T-helper 1 cell (primary cell): ENCODE measurements around the gene SLC44A2.
A peak's percentile ranks its signal among the peaks of the same experiment; 100 is the strongest.

ENCODE experiments used
- DNase-seq, 5 donors: peaks; one replicate each; pipeline ENCODE4 v3.0.0-alpha.2; 2012 to 2020

The SLC44A2 gene

DNA sequence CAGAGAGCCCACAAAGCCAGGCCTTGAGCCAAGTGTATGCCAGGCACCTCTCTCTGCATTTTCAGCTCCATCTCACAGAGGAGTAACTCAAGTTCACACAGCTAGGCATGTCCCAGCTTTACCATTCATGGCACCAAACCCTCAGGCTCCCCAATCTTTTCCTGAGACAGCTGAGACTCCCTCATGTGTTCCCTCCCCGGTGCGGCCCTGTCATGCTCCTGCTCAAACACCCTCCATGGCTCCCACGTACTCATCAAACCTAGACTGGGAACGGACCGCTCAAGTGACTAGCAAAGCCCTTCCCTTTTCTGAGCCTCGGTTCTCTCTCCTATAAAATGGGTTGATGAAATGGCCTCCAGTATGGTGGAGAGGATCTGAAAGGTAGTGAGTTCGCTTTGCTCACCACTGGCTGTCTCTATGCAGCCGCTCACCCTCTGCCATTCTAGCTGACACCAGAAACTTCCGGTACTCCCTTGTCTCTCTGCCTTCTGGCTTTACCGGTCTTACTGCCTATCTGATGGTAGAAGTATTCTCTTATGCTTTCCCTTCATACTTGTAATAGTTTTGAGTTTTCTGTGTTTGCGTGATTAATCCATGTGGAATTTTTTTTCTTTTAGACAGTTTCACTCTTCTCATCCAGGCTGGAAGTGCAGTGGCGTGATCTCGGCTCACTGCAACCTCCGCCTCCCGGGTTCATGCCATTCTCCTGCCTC, 7.8 kb upstream of the SLC44A2 start:
- no peak for DNase-seq

DNA sequence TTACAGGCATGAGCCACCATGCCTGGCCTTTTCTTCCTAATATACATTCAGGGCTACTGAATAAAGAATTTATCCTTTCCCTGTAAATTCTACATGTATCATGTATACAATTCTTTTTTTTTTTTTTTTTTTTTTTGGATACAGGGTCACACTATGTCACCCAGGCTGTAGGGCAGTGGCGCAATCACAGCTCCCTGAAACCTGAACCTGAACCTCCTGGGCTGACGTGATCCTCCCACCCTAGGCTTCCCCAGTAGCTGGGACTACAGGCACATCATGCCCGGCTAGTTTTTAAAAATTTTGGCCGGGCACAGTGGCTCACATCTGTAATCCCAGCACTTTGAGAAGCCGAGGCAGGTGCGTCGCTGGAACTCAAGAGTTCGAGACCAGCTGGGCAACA, 6.5 kb upstream of the SLC44A2 start:
- DNase-seq, result no peak

DNA sequence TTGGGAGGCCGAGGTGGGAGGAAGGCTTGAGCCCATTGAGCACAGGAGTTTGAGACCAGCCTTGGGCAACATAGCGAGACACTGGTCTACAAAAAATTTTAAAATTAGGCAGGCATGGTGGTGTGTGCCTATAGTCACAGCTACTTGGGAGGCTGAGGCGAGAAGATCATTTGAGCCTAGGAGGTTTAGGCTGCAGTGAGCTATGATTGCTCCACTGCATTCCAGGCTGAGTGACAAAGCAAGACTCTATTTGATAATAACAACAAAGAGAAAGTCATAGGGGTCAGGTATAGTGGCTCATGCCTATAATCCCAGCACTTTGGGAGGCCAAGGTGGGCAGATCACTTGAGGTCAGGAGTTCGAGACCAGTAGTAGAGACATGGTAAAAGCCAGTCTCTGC, 4.6 kb upstream of the SLC44A2 start:
- no peak for DNase-seq

DNA sequence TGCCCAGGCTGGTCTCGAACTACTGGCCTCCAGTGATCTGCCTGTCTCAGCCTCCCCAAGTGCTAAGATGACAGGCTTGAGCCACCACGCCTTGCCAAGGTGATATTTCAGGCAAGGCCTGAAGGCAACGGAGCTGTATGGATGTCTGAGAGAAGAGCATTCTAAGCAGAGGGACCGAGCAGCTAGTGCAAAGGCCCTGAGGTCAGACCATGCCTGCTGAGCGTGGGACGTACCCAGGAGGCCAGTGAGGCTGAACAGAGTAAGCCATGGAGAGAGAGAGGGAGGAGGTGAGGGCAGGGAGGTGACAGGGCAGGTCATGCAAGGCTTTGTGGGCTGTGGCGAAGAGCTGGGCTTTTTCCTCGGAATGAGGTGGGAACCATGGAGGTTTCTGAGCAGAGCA, 3.4 kb upstream of the SLC44A2 start:
- DNase-seq, result no peak

DNA sequence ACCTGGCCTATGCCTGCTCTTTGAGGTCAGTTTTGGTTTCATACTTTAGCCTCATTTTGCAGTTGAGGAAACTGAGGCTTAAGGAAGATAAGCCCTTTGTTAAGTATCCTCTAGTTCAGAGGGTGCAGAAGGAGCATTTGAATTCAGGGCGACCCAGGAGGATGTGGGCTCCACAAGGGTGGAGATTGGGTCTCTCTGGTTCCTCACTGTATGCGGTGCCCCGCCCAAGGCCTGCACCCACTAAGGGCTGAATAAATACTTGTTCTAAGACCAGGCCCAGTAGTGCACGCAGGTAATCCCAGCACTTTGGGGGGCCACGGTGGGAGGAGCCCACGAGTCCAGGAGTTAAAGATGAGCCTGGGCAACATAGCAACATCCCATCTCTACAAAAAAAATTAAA, 768 bp upstream of the SLC44A2 start:
- DNase-seq, result peak in 1 of 5 donors; percentile 28

DNA sequence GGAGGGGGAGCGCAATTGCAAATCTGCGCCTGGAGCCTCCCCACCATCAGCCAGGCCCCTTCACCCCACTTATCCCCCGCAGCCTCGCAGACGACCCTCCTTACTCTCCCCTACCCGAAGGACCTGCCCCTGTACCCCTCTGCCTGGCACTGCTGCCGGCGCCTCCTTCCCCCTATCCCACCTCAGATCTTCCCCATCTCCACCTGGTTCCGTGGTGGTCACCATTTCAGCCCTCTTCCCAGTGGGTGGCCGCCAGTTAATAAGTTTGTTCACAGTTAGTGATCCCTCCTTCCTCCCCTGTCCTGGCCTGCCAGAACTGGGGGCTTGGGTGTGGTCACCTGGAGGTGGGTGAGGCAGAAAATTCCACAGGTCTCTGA, 397 bp downstream of the SLC44A2 start:
- no peak for DNase-seq

DNA sequence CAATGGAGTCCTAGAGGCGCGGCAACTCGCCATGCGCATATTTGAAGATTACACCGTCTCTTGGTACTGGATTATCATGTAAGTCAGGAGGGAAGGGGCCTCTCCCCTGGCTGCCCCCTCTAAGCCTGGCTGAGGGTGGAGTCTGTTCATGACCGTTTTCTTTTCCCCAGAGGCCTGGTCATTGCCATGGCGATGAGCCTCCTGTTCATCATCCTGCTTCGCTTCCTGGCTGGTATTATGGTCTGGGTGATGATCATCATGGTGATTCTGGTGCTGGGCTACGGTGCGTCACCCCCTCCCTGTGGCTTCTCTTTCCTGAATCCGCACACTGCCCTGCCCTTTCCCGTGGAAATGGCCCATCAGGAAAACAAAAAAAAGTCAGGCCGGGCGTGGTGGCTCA, 6.5 kb downstream of the SLC44A2 start:
- DNase-seq, result no peak

DNA sequence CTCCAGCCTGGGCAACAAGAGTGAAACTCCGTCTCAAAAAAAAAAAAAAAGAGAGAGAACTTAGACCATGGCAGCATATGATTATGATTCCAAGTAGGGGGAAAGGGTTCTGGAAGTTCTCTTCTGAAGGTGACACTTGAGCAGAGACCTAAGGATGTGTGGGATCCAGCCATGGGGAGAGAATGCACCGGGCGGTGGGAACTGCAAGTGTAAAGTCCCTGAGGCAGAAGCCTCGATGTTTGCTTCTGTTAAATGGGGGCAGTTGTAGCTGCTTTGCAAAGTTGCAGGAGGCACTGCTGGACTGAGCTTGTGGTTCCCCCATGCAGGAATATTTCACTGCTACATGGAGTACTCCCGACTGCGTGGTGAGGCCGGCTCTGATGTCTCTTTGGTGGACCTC, 9.1 kb downstream of the SLC44A2 start:
- no peak for DNase-seq

DNA sequence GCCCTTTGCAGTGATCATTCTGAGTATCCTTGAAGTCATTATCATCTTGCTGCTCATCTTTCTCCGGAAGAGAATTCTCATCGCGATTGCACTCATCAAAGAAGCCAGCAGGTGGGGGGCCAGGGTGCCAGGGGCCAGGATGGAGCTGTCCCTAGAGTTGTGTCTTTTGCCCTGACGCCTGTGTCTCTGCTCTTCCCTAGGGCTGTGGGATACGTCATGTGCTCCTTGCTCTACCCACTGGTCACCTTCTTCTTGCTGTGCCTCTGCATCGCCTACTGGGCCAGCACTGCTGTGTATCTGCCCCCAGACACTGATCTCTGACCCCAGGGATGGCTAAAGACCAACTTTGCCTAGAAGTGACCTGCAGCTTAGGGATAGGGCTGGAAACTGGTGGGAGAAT, 9.6 kb downstream of the SLC44A2 start:
- DNase-seq, result no peak

DNA sequence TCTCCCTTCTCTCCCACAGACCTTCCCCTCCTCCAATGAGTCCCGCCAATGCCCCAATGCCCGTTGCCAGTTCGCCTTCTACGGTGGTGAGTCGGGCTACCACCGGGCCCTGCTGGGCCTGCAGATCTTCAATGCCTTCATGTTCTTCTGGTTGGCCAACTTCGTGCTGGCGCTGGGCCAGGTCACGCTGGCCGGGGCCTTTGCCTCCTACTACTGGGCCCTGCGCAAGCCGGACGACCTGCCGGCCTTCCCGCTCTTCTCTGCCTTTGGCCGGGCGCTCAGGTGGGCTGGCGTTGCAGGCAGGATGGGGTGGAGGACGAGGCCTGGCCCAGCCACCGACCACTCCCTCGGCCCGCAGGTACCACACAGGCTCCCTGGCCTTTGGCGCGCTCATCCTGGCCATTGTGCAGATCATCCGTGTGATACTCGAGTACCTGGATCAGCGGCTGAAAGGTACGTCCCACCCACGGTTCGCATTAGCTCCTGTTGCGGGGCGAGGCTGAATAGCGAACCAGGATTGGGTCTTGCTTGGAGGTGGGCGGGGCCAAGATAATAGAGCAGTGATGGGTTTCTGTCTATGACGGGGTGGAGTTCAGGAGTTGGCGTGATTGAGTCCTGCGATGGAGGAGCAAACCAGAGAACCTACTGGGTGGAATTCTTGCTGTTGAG, 11.1 kb downstream of the SLC44A2 start:
- no peak for DNase-seq

DNA sequence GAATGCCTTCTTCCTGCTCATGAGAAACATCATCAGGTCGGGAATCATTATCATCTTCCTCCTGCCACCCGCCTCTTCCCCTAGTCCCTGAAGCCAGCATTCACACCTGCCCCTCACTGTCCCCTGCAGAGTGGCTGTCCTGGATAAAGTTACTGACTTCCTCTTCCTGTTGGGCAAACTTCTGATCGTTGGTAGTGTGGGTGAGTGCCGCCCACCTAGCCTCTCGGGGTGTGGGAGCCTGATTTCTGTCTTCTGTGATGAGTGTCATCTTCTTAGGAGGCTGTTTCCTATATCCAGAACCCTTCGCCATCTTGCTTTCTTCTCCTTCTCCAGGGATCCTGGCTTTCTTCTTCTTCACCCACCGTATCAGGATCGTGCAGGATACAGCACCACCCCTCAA, 12.5 kb downstream of the SLC44A2 start:
- DNase-seq, result no peak

DNA sequence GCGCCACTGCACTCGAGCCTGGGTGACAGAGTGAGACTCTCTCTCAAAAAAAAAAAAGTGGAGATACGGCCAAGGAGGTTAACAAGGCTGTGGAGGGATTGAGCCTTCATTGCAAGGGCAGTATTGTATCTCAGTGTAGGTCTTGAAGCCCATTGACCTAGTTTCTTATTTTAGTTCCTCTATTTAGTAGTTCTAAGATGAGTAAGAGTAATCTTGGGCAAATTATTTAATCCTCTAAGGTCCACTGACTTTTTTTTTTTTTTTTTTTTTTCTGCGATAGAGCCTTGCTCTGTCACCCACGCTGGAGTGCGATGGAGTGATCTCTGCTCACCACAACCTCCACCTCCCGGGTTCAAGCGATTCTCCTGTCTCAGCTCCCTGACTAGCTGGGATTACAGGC, 14.5 kb downstream of the SLC44A2 start:
- DNase-seq, result no peak

DNA sequence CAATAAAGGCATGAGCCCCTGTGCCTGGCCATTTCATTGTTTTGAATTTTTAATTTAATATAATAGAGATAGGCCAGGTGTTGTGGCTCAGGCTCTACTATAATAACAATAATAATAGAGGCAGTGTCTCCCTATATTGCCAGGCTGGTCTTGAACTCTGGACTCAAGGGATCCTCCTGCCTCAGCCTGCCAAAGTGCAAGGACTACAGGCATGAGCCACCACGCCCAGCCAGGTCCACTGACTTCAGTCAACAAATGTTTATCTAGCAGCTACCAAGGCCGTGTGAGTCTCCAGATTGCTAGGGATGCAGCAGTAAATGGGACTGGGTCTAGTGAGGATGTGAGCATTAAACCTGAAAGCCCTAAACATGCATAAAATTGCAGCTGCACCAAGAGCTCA, 15.0 kb downstream of the SLC44A2 start:
- no peak for DNase-seq

DNA sequence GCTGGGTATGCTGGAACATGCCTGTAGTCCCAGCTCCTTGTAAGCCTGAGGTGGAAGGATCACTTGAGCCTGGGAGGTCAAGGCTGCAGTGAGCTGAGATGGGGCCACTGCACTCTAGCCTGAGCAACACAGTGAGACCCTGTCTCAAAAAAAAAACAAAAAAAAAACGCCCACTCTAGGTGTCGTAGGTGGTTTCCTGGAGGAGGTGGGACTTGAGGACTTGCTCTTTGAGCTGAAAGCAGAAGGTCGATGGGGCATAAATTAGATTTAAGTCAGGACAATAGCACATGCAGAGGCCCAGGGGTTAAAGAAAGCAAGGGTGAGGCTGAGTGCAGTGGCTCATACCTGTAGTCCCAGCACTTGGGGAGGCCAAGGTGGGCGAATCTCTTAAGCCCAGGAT, 15.9 kb downstream of the SLC44A2 start:
- DNase-seq, result no peak

DNA sequence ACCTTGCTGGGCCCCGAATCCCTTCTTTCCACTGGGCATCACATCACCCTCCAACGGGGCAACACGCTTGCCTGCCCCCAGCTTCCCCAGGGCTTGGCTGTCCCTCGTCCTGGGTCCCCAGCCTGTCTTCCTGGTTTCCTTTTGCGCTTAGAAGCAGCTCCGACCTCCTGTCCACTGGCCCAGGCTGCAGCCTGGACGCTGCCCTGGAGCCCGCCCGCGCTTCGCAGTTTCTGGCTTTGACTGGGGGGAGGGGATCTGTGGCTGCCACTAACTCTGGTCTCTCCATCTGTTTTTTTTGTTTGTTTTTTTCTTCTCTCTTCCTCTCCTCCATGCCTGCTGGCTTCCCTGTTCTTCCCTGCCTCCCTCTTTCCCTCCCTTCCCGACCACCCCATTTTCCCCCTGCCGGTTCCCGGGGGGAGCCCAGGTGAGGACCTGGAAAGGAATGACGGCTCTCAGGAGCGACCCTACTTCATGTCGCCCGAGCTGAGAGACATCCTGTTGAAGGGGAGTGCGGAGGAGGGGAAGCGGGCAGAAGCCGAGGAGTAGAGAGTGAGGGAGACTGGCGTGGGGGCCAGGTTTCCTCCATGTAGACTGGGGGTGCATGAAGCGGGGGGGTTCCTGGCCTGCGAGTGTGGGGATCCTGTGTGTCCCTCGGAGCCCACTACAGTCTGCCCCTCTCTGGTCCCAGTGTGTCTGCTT, 17.3 kb downstream of the SLC44A2 start:
- no peak for DNase-seq

DNA sequence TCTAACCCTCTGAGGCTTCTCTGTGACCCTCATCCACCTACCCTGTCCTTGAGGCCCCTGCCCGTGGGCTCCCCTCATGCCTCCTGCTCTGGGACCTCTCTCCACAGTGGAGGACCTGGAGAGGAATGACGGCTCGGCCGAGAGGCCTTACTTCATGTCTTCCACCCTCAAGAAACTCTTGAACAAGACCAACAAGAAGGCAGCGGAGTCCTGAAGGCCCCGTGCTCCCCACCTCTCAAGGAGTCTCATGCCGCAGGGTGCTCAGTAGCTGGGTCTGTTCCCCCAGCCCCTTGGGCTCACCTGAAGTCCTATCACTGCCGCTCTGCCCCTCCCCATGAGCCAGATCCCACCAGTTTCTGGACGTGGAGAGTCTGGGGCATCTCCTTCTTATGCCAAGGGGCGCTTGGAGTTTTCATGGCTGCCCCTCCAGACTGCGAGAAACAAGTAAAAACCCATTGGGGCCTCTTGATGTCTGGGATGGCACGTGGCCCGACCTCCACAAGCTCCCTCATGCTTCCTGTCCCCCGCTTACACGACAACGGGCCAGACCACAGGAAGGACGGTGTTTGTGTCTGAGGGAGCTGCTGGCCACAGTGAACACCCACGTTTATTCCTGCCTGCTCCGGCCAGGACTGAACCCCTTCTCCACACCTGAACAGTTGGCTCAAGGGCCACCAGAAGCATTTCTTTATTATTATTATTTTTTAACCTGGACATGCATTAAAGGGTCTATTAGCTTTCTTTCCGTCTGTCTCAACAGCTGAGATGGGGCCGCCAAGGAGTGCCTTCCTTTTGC, 18.0 kb downstream of the SLC44A2 start:
- no peak for DNase-seq

DNA sequence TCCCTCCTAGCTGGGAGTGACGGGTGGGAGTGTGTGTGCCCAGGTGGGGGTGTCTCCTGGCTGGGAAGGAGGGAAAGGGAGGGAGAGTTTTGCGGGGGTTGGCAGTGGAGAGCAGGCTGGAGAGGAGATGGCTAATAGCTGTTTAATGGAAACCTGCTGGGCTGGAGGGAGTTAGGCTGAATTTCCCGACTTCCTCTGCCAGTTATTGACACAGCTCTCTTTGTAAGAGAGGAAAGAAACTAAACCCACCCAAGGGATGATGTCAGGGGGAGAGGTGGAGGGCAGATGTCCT, 18.6 kb downstream of the SLC44A2 start:
- no peak for DNase-seq

DNA sequence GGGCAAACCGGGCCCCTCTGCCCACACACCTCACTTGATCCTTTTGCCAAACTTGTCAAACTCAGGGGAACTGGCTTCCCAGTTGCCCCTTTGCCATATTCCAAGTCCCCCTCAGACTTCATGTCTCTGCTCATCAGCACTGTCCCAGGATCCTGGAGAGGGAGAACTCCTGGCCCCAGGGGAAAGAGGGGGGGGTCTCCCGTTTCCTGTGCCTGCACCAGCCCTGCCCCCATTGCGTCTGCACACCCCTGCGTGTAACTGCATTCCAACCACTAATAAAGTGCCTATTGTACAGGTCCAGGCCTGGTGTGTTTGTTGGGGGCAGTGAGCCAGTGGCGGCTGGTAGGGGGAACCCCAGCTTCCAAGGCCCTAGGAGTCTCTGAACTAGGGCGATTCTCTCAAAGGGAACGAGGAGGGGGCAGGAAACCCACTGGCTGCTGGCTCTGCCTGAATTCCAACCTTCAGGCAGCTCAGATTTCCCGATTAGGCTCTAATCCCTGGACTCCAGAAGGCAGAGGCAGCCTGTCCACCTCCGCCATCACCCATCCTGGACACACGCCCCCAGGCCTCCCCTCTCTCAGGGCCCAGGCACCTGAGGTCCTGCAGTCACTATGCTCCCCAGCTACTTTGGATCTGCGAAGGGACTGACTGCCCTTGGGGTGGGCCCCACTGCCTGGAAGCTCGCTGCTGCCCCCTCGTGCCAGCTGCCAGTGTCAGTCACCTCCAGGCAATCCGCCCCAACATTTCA, 19.1 kb downstream of the SLC44A2 start:
- DNase-seq, result peak; percentile 67 to 82 (median 74)

DNA sequence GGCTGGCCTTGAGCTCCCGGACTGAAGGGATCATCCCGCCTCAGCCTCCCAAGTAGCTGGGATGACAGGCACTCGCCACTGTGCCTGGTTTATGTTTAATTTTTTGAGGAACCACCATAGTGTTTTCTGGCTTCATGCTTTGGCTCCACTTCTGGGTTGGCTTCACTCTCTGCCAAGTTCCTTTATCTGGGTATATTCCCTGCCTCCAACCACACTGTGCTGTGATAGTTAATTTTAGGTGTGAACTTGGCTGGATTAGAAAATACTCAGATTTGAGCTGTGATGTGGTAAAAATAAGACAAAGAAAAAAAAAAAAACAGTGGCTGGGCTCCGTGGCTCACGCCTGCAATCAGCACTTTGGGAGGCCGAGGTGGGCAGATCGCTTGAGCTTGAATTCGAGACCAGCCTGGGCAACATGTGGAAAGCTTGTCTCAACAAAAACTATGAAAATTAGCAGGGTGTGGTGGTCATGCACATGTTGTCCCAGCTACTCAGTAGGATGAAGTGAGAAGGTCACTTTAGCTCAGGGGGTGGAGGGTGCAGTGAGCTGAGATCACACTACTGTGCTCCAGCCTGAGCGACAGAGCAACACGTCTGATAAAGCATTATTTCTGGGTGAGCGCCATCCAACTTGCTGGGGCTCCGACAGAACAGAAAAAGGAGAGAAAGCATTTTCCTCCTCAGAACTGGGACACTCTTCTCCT, 21.3 kb downstream of the SLC44A2 start:
- DNase-seq, result no peak

DNA sequence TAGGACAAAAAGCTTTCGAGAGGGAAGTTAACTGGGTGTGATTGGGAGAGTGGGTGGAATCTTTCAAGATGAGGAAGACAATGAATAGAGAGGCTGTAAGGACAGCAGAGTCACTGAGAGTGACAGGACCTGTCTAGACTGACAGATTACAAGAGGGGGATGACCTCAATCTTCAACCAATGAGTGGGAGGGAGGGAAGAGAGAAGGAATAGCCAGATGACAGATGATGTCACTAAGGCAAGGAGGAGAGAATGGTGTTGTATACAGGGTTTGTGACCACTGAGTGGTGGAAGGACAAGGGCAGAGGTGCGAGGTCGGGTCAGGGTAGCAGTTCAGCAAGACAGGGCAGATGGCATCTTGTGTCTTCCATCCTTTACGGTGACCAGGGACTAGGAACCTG, 23.0 kb downstream of the SLC44A2 start:
- no peak for DNase-seq

DNA sequence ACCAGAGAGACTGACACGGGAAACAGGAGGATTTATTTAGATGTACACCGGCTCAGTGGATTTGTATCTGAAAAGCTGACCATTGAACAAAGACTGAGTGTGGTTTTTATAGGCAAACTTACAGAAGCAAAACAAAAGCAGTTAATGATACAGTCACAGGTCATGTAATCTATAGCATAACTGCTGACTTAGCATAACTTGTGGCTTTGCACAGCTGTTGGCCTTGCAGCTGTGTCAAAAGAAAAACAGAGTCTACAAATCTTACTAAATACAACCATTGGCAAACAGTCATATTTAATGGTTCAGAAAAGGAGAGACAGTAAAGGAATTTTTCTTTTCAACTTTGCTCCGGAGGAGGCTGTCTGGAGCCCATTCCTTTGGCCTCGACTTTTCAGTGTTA, 26.5 kb downstream of the SLC44A2 start:
- no peak for DNase-seq

DNA sequence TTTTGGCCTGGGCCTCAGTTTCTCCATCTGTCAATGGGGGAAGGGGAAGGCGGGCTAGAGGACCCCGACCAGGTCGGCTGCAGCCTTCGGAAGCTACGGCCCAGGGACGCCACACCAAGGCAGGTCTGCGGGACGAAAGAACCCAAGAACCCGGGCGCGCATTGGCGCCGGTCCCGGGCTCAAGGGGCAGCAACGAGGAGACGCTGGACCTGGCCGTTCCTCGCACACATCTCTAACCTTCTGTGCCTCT, 28.1 kb downstream of the SLC44A2 start:
- DNase-seq, result no peak
